Ishikawa (cell line): ENCODE measurements around the gene AHCYL2.

ENCODE experiments used
- CEBPB ChIP-seq: IDR thresholded peaks from 2 replicates; pipeline ENCODE4 v1.6.1; 2012
- CREB1 ChIP-seq: IDR thresholded peaks from 2 replicates; pipeline ENCODE4 v1.6.1; 2012; ENCODE audit warnings: low read depth
- EGR1 ChIP-seq: IDR thresholded peaks from 2 replicates; pipeline ENCODE4 v1.6.1; 2012
- EP300 ChIP-seq: IDR thresholded peaks from 2 replicates; pipeline ENCODE4 v1.6.1; 2012; ENCODE audit warnings: borderline replicate concordance
- FOXM1 ChIP-seq: IDR thresholded peaks from 2 replicates; pipeline ENCODE4 v1.6.1; 2012; ENCODE audit warnings: low read depth, borderline replicate concordance
- TAF1 ChIP-seq: IDR thresholded peaks from 2 replicates; pipeline ENCODE4 v1.6.1; 2012; ENCODE audit warnings: low read depth, mild to moderate bottlenecking
- TCF12 ChIP-seq: IDR thresholded peaks from 2 replicates; pipeline ENCODE4 v1.6.1; 2012; ENCODE audit warnings: low read depth
- TEAD4 ChIP-seq: IDR thresholded peaks from 2 replicates; pipeline ENCODE4 v1.6.1; 2012
- TF ChIP-seq, protein P1 (sequence below): IDR thresholded peaks from 2 replicates; pipeline ENCODE4 v1.6.1; 2012
- TF ChIP-seq, protein P2 (sequence below): IDR thresholded peaks from 2 replicates; pipeline ENCODE4 v1.6.1; 2012; ENCODE audit warnings: low read depth, mild to moderate bottlenecking

DNA sequence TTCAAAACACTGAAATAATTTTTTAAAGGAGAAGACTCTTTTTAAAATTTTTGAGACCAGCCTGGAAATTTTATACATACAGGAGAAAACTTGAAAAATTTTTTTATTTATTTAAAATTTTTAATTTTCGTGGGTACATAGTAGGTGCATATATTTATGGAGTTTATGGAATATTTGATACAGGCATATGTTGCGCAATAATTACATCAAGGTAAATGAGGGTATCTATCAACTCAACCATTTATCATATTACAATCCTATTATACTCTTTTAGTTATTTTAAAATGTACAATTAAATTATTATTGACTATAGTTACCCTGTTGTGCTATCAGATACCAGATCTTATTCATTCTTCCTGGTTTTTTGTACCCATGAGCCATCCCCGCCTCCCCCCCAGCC is 75.1 kb downstream of the AHCYL2 start:
- no peak for TF ChIP-seq TEAD4
- TF ChIP-seq, protein P1, sequence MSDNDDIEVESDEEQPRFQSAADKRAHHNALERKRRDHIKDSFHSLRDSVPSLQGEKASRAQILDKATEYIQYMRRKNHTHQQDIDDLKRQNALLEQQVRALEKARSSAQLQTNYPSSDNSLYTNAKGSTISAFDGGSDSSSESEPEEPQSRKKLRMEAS, result no peak
- TF ChIP-seq EP300, result no peak
- no peak for TF ChIP-seq TAF1
- TF ChIP-seq EGR1, result no peak
- TF ChIP-seq FOXM1, result no peak
- TF ChIP-seq CEBPB, result peak; percentile 70
- no peak for TF ChIP-seq CREB1
- no peak for TF ChIP-seq TCF12
- TF ChIP-seq, protein P2, sequence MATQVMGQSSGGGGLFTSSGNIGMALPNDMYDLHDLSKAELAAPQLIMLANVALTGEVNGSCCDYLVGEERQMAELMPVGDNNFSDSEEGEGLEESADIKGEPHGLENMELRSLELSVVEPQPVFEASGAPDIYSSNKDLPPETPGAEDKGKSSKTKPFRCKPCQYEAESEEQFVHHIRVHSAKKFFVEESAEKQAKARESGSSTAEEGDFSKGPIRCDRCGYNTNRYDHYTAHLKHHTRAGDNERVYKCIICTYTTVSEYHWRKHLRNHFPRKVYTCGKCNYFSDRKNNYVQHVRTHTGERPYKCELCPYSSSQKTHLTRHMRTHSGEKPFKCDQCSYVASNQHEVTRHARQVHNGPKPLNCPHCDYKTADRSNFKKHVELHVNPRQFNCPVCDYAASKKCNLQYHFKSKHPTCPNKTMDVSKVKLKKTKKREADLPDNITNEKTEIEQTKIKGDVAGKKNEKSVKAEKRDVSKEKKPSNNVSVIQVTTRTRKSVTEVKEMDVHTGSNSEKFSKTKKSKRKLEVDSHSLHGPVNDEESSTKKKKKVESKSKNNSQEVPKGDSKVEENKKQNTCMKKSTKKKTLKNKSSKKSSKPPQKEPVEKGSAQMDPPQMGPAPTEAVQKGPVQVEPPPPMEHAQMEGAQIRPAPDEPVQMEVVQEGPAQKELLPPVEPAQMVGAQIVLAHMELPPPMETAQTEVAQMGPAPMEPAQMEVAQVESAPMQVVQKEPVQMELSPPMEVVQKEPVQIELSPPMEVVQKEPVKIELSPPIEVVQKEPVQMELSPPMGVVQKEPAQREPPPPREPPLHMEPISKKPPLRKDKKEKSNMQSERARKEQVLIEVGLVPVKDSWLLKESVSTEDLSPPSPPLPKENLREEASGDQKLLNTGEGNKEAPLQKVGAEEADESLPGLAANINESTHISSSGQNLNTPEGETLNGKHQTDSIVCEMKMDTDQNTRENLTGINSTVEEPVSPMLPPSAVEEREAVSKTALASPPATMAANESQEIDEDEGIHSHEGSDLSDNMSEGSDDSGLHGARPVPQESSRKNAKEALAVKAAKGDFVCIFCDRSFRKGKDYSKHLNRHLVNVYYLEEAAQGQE, result no peak
